ENCODE measurements around the gene CAMK4.
A peak's percentile ranks its signal among the peaks of the same experiment; 100 is the strongest.

CAMK4 gene

DNA sequence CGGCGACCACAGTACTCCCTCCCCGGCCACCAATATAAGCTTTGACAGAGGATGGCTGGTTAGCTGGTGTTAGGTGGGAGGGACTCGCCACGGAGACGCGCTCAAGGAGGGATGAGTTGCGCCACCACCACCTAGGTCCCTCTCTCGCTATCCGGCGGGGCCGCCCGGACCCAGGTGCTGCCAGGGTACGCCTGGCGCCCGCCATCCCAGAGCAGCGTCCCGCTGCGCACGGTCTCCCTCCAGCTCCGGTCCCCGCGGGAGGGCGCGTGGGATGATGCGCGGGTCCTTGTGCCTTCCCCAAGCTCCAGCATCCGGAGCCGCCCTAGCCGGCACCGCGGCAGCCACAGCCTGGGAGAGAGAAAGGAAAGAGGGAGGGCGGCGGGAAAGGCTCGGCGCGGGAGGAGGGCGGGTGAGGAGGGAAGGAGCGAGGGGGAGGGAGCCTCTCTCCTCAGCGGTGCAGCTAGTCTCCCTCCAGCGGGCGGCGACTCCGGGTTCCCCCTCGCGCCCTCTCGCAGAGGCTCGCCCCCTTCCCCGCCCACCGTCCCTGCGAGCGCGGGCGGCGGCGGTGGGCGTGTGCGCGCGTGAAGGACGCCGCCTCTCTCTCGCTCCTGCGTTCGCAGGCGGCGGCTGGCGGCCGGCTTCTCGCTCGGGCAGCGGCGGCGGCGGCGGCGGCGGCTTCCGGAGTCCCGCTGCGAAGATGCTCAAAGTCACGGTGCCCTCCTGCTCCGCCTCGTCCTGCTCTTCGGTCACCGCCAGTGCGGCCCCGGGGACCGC is at the start of gene CAMK4:
Gene CAMK4, plus strand, starts transcription at position 598 of the 774 bp plus-strand sequence. Its CDS starts 100 bp downstream, at position 698.
- peak in 1 of 3 donors; percentile 62 for DNase-seq (ENCODE audit: low read depth in 2 of 3, low spot score in 1 of 3)

DNA sequence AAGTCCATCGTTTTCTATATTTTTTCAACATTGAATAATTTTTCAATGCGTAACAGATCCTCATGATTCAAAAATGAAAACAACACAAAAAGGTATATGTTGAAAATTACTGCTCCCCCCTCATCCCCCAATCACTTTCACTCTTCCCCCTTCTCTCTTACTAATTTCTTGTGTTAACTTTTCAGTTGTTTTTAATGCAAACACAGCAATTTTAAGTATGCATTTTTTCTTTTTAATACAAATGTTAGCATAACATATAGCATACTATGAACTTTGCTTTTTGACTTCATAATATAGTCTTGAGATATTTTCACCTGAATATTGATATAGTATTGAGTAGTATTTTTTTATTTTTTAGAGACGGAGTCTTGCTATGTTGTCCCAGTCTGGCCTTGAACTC is 41.1 kb upstream of the CAMK4 start:
- DNase-seq (ENCODE audit: low read depth in 2 of 3, low spot score in 1 of 3): no peak

DNA sequence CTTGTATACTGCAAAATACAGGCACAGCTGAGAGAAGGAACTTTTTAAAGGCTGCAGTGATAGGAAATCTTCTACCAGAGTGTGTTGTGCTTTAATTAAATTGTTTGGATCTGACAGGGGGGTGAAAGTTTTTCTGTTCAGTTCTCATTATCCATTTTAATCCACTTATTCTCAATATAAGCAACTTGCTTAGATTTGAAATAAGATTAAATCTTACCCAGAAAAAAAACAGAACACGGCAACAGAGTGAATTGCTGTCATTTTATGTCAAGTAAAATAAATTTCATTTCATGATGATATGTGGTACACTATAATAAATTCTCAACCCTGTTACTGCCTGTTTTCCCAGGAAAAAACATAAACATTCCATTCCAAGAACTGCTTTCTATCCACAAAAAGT is 37.1 kb upstream of the CAMK4 start:
- DNase-seq (ENCODE audit: low read depth in 2 of 3, low spot score in 1 of 3): no peak

DNA sequence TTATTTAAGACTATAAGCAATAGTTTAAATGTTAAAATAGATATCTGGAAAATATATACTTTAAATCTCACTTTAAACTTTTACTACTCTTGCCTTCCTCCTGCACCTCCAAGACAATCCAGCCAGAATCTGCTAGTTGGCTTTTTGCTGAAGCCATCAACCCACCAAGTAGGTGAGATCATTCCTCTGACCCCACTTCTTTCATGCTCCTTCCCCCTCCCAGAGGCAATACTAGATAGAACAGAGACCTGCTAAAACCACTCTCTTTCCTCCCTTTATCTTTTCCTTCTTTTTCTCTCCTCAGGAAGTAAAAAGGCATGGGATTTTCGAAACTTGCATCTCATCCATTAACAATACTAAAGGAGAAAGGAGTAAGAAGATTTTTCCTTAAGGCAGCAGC is 30.1 kb upstream of the CAMK4 start:
- no peak for DNase-seq (ENCODE audit: low read depth in 2 of 3, low spot score in 1 of 3)

DNA sequence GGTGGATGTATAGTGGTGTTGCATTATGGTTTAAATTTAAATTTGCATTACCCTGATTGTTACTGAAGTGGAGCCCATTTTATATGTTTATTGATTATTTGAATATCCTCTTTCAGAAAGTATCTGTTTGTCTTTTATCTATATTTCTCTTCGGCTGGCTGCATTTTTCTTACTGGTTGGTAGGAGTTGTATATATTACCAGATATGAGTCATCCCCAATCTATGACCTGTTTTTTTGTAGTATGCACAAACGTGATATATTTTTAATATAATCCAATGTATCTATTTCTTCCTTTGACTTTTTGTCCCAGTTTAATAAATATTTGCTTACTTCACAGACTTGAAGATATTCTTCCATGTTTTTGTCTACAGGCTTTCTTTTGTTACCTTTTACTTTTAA is 29.3 kb upstream of the CAMK4 start:
- DNase-seq (ENCODE audit: low read depth in 2 of 3, low spot score in 1 of 3): no peak

DNA sequence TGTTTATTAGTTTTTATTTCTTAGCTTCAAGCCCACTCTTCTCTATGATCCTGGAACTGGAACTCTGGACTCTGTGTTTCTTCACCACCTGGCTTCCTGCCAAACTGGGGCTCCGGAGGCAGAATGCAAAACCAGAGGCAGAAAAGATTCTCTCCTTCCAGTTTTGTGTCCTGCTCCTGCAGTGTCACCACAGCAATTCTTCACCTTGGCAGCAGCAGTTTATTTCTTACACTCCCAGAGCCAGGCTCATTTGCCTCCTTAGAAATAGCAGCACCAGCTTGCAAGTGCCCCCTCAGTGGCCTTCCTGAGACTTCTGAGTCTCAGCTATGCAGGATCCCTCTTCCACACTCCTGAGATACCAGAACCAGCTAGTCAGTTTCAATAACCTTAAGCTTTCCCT is 26.7 kb upstream of the CAMK4 start:
- no peak for DNase-seq (ENCODE audit: low read depth in 2 of 3, low spot score in 1 of 3)

DNA sequence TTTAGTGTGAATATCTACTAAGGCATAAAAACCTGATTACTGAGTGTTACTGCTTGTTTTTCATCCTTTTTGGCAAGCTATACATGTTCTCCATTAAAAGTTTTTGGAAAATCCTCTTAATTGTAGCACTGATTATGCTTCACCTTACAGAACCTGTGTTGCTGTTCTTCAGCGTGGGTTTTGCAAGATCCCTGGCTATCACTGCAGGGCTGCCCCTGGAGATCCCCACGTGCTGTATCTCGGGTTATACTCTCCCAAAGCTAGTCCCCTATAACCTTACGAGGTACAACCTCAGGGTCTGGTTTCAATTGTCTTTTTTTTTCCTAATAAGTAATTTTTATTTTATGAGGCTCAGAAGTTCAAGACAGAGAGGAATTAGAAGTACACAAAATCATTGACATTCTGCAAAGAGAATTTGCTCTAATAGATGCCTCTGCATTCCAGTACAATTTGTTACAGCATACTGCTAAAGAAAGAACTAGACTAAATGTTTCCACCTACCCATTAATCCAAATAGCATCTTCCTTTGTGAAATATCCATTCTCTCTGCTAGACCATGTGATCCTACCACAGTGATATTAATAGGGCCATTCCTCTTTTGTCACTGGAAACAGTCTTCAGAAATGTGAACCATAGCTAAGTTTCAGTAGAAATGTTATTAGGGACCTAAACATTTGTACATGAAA is 25.8 kb upstream of the CAMK4 start:
- no peak for DNase-seq (ENCODE audit: low read depth in 2 of 3, low spot score in 1 of 3)

DNA sequence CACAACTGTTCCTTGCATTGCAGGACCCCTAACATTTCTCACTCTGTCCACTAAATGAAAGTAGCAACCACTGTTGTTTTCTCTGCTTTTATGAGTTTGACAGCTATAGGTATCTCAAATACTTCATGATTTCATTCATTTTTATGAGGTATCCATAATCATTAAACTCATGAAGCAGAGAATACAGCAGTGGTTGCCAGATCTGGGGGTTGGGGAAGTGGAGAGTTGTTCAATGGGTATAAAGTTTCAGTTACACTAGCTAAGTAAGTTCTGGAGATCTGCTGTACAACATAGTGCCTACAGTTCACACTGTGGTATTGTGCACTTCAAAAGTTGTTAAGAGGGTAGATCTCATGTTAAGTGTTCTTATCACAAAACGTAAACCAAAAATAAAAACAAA is 23.4 kb upstream of the CAMK4 start:
- DNase-seq (ENCODE audit: low read depth in 2 of 3, low spot score in 1 of 3): no peak

DNA sequence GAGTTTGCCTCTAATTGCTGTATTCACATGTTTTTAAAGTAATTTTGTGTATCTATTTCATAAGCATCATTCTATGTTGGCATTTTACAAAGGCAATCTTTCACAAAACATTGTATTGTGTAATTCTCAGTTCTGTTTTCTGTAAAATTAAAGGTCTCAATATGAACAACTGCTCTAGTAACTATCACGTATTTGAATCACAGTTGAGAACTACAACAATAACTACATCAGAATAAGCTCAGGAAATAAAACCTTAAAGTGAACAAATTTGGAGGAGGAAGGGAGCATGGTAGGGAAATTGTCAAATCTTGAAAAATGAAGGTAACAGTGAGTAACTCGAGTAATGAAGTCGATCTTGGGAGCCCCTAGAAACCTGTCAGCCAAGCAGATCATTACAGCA is 22.5 kb upstream of the CAMK4 start:
- DNase-seq (ENCODE audit: low read depth in 2 of 3, low spot score in 1 of 3): no peak

DNA sequence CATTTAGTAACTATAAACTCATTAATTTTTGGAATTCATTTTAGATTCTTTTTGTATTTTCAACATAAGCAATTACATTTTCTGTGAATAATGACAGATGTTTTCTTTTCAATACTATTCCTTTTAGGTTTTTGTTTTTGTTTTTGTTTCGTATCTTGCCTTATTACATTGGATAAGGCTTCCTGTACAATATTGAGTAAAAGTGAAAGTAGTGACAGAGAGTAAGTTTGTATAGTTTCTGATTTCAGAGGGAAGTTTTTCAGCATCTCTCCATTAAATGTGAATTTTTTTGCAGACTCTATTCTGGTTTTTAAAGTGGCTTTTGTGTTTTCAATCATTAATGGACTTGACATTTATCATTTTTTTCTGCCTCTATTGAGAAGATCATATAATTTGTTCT is 12.8 kb upstream of the CAMK4 start:
- no peak for DNase-seq (ENCODE audit: low read depth in 2 of 3, low spot score in 1 of 3)

DNA sequence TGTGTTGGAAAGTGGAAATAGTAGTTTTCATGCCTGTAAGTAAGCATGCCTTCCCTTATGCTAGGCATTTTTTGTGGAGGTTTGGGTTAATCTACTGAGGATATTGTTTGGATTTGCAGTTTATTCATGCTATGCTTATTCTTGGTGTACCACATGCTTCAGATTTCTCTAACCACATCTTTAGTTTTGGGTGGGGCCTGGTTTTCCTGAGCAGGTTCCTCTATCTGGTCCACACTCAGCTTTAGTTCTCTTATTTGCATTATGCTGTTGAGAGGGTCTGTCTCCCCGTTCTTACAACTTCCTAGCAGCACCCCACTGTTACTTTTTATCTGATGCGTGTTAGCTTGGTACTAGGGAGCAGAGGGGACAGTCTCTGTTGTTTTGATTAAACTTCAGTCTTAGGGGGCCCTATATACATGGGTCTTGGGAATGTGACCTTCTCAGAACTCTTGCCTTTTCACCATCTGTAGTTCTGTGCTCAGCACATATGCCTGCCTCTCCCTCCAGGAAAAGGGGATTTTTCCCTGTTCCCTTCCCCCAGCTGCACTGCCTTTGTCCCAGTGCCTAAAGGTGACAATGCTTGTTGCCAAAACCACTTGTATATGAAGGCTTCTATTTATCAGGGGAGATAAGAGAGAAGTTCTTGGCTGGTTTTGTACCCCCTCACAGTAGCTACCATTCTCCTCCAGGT is 10.0 kb upstream of the CAMK4 start:
- DNase-seq (ENCODE audit: low read depth in 2 of 3, low spot score in 1 of 3): no peak

DNA sequence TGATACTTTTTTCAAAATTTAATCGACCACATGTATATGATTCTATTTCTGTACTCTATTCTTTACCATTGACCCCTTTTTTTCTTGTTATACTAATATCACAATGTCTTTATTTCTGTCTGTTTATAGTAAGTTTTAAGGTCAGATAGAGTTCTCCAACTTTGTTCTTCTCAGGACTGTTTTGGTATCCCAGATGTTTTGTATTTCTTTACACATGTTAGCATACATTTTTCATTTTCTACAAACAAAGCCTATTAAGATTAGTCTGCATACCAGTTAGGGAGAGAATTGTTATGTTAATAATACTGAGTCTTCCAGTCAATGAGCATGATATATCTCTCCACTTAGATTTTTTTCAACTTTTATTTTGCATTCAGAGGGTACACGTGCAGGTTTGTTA is 8.2 kb upstream of the CAMK4 start:
- DNase-seq (ENCODE audit: low read depth in 2 of 3, low spot score in 1 of 3): no peak

DNA sequence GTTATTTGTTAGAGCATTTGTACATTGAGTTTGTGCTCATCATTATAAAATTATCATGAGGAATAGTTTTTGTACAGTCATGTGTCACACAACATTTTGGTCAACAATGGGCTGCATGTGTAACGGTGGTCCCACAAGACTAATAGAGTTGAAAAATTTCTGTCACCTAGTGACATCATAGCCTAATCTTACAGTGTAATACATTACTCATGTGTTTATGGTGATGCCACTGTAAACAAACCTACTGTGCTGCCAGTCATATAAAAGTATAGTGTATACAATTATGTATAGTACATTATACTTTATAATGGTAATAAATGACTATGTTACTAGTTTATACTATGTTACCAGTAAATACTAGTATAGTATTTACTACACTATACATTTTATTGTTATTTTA is 3.0 kb upstream of the CAMK4 start:
- DNase-seq (ENCODE audit: low read depth in 2 of 3, low spot score in 1 of 3): no peak

DNA sequence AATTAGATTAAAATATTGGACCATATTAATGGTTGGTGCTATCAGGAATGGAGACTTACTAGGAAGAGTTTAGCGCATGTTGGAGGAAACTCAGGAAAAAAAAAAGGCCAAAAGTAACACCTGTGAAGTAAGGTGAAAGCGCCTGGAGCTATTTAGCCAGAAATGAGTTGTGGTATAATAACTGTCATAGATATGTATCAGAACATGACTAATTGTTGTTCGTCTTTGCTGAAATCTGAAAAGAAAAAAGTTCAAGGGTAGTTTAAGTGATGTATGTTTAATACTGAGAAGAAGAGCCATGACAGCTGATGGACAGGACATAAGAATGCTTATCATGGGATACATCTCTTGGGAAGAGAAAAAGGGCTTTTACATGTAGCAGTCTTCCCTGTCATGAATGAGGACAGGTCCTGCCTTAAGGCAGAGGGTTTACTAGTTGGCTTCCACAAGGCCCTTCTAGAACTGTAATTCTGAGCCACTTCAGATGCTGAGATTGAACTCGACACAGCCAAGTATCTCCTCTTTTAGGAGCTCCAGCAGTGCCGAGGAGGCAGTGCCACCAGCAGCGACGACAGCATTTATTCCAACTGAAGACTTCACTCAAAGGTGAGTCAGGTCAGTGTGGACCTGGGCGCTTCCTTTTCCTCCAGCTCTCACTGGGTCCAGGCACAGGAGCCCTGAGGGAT is 940 bp upstream of the CAMK4 start:
- DNase-seq (ENCODE audit: low read depth in 2 of 3, low spot score in 1 of 3): no peak

DNA sequence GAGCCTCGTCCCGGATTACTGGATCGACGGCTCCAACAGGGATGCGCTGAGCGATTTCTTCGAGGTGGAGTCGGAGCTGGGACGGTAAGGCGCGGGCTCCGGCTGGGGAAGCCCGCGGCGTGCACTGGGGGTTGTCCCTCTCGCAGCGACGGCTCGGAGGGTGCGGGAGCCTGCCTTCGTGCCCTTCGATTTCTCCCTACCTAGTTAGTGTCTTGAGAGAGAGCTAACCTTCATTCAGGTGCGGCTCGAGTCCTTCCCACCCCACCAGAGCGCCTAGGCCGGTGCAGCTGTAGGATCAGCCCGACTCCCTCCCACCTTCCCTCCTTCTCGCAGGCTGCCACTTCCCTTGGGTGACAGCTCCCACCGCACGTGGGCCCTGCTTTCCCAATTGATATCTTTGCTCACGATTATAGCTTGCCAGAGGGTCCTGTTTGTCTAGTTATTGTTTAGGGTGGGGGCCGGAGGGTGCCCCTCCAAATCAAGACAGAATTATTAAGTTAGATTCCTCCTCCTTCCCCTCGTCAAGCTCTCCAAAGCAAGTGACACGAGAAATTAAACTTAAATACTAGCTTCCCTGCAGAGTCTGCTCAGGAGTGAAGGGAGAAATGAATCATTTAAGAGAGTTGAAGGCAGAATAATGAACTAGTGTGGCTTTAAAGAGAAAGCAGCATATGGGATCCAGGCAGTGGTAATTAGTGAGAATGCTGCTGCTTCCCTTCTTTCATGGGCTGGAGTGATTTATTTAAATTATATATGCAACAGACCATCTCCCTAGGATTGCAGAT is 569 bp downstream of the CAMK4 start:
- DNase-seq (ENCODE audit: low read depth in 2 of 3, low spot score in 1 of 3): no peak

DNA sequence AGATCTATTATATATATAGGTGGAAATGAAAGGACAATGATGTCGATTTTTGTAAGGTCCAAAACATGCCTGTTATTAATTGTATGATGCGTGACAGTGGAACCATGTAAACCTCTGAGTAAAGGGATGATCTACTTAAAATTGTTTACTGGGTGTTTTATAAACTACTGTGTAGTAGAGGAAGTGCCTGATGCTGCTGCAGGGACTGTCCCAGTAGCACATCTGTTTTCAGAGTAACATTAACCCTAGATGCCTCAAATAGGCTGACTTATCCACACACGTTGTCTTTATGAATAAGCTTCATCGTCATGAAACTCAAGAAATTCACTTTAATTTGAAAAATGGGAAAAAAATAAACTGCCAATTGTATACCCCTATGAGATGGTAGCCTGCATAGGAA is 1.7 kb downstream of the CAMK4 start:
- DNase-seq (ENCODE audit: low read depth in 2 of 3, low spot score in 1 of 3): no peak

DNA sequence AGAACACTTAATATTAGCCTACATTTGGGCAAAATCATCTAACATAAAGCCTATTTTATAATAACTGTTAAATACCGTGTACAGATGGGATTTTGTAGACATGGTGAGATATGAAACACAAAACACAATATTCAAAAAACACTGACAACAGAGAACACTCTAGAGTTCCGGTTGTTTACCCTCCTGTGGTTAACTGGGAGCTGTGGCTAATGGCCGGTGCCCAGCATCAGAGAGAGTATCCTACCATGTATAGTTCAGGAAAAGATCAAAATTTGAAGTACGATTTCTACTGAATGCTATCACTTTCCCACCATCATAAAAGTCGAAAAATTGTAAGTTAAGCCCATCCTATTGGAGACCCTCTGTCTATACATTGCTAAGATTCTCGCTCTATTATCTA is 2.4 kb downstream of the CAMK4 start:
- DNase-seq (ENCODE audit: low read depth in 2 of 3, low spot score in 1 of 3): no peak

DNA sequence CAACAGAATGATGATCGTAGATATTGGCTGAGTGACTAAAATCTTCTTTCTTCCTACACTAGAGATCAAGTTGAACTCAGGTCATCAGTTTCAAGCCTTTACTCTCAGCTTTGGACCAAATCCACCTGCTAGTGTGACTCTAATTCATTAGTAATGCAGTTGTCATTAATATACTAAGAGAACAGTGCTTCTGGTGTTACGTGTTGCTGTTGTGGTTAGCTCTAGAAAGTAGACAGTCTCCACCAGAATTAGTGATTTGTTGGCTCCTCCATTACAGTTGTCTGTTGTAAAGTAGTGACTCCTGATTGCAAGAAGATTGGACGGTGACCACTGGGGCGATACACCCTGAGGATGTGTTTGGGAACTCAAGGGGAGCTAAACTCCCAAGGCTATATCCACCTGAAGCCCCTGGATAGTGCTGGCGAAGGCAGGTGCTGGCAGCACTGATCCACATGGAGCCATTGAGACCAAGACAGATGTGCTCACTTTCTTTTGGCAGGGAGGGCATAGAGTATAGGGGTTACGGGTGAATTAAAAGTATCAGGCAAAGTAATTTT is 3.1 kb downstream of the CAMK4 start:
- DNase-seq (ENCODE audit: low read depth in 2 of 3, low spot score in 1 of 3): no peak

DNA sequence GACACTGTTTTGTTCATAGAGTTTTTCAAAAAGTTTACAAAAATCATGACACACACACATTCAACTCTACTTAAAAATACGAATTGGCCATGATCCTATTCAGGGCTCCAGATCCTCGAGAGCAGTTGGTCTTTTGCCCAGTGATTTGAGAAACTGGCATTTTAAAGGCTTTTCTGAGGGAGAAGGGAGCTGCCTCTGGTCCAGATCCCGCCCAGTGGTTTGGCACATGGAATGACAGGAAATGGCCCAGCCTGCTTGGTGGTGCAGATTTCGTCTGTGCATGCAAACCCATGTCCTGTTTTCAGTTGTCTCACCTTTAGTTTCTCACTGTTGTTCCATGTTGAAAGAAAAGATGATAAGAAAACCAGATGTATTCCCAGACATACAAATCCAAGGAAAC is 3.6 kb downstream of the CAMK4 start:
- DNase-seq (ENCODE audit: low read depth in 2 of 3, low spot score in 1 of 3): no peak

DNA sequence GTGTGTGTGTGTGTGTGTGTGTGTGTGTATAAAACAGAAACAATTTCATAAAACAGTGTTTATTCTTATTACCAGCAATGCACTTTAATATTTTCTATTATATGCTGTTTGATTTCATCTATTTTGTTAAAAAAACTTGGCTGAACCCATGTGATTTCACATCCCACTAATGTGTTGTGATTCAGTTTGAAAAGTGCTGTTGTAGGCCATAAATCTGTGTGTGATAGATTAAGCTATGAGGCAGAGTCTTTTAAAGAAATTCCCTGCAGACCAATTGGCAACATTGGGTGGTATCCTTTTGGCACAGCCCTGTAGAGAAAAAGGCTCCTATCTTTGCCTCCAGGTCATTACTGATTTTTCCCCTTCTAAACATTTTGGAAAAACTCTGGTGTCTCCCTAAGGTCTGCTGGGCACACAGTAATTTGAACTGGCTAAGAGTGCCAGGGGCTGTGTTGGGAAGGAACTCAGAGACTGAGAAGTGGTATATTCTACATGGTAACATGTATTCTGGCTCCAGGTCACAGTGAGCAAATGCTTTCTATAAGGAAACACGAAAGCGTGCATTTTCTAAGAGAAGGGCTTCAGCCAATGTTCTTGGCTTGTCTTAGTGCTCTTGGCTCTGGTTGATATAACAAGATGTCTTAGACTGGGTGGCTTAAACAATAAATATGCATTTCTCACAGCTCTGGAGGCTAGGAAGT is 4.5 kb downstream of the CAMK4 start:
- no peak for DNase-seq (ENCODE audit: low read depth in 2 of 3, low spot score in 1 of 3)

Data from stimulated activated CD4-positive, alpha-beta T cell treated with anti-CD3 and anti-CD28 coated beads, Interleukin-12 subunit alpha, Interleukin-12 subunit beta, amount 100 ng/mL, for 48 hours (primary cell).